Mammary epithelial cell (primary cell): ENCODE results near the gene DENND2D.

Experiments used
- EZH2 ChIP-seq: IDR thresholded peaks from 2 replicates; pipeline ENCODE4 v1.6.1; 2012; ENCODE audit warnings: low read length, inconsistent platforms, borderline replicate concordance
- TF ChIP-seq, protein P1 (sequence below), 2 donors: IDR thresholded peaks in 1 of 2; conservative IDR thresholded peaks in 1 of 2; 2 replicates each; pipeline ENCODE4 v1.5.1; 2011 to 2012; ENCODE audit warnings: inconsistent platforms in 2 of 2, low read length in 2 of 2, mild to moderate bottlenecking in 2 of 2, control low read depth in 1 of 2, low read depth in 1 of 2; ENCODE audit not compliant: insufficient read depth in 1 of 2; ENCODE audit errors: extremely low read depth in 1 of 2

DNA sequence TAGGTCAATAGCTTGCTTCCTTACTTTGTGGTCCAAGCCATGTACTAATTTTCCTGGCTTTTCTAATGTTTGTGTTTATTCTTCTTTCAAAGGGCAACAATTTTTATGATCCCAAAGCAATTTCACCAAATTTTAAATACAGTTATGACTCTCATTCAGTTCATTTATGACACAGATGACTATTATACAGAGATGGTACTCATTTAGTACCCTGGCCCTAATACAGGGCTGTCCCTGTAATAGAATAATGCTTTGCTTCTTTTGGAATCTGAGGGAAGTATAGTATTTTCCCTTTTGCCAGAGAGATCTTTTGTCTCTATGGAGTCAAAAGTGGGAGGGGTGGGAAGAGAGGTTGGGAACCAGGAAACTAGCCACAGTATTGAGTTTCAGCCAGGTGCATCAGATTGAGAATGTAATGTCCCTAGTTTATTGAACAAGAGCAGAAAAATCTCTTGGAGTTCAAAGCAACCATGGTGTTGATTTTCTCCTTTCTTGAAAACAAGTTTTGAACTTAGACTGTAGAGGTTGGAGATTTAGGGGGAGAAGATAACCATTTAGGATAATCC, 20.4 kb downstream of the DENND2D start:
- TF ChIP-seq EZH2 = no peak
- TF ChIP-seq, protein P1, sequence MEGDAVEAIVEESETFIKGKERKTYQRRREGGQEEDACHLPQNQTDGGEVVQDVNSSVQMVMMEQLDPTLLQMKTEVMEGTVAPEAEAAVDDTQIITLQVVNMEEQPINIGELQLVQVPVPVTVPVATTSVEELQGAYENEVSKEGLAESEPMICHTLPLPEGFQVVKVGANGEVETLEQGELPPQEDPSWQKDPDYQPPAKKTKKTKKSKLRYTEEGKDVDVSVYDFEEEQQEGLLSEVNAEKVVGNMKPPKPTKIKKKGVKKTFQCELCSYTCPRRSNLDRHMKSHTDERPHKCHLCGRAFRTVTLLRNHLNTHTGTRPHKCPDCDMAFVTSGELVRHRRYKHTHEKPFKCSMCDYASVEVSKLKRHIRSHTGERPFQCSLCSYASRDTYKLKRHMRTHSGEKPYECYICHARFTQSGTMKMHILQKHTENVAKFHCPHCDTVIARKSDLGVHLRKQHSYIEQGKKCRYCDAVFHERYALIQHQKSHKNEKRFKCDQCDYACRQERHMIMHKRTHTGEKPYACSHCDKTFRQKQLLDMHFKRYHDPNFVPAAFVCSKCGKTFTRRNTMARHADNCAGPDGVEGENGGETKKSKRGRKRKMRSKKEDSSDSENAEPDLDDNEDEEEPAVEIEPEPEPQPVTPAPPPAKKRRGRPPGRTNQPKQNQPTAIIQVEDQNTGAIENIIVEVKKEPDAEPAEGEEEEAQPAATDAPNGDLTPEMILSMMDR (conservative IDR thresholded peaks at IDR 0.05 in 1 of 2, IDR thresholded peaks at IDR 0.05 in 1 of 2; ENCODE audit: extremely low read depth in 1 of 2, insufficient read depth in 1 of 2, low read depth in 1 of 2, low read length in 2 of 2) = no peak
